GM21825 (cell line): ENCODE data around the gene SLC39A9.
"Not testable (repeated sequence)": the region's sequence is repeated elsewhere in the genome, so short reads cannot be mapped to it uniquely, and the experiment has no call there.

Experiments
- ATAC-seq: cut with Tn5 transposase; IDR thresholded peaks from one replicate; pipeline ENCODE4 v1.9.1; 2021; ENCODE audit warnings: mild to moderate bottlenecking, moderate library complexity; ENCODE audit not compliant: unreplicated experiment

Gene SLC39A9

GRCh38 chr14:69473260-69473659 lies 74.8 kb downstream of the SLC39A9 start:
- ATAC-seq, result no peak

- ATAC-seq, result no peak
These were observed 75.5 kb downstream of the SLC39A9 start for GRCh38 chr14:69473946-69474345.

GRCh38 chr14:69475194-69475818 lies 76.8 kb downstream of the SLC39A9 start:
- ATAC-seq, result no peak

- ATAC-seq, result not testable (repeated sequence)
These were observed 78.4 kb downstream of the SLC39A9 start for GRCh38 chr14:69476824-69477450.

- not testable (repeated sequence) for ATAC-seq
These were observed 79.6 kb downstream of the SLC39A9 start for GRCh38 chr14:69478055-69478454.

GRCh38 chr14:69479696-69480095 lies 81.2 kb downstream of the SLC39A9 start:
- no peak for ATAC-seq

- ATAC-seq, result no peak
These were observed 81.6 kb downstream of the SLC39A9 start for GRCh38 chr14:69480136-69480535.

- ATAC-seq, result peak; percentile 89
These were observed 83.5 kb downstream of the SLC39A9 start for GRCh38 chr14:69481815-69482568.

GRCh38 chr14:69483765-69484443 lies 85.4 kb downstream of the SLC39A9 start:
- ATAC-seq, result no peak

GRCh38 chr14:69484444-69485314 lies 86.2 kb downstream of the SLC39A9 start, which contains the start of gene PLEKHD1:
PLEKHD1 (plus strand) TSS chr14:69484728; CDS start chr14:69484966, 238 bp downstream.
- no peak for ATAC-seq

- no peak for ATAC-seq
These were observed 86.8 kb downstream of the SLC39A9 start for GRCh38 chr14:69485315-69485660.

- no peak for ATAC-seq
These were observed 87.2 kb downstream of the SLC39A9 start for GRCh38 chr14:69485701-69486100.

GRCh38 chr14:69487226-69487625 lies 88.7 kb downstream of the SLC39A9 start:
- no peak for ATAC-seq

GRCh38 chr14:69487771-69488170 lies 89.3 kb downstream of the SLC39A9 start:
- no peak for ATAC-seq

GRCh38 chr14:69489495-69489894 lies 91.0 kb downstream of the SLC39A9 start:
- ATAC-seq, result no peak

GRCh38 chr14:69490219-69490918 lies 91.9 kb downstream of the SLC39A9 start:
- no peak for ATAC-seq

- no peak for ATAC-seq
These were observed 92.7 kb downstream of the SLC39A9 start for GRCh38 chr14:69491193-69491592.

GRCh38 chr14:69493038-69493437 lies 94.5 kb downstream of the SLC39A9 start:
- ATAC-seq, result no peak

GRCh38 chr14:69493791-69494190 lies 95.3 kb downstream of the SLC39A9 start:
- ATAC-seq, result no peak
